PC-9 (cell line): Measurements from ENCODE around the gene GATA1. TPM values are rescaled to one million over a fixed set of nuclear protein-coding genes. Genes with fewer than 3 reads are reported as not detected.

Experiments used
- BruUV-seq: library from RNA; stranded (reverse); fragments of 400-500 nt; replicated peaks from 2 replicates; lab custom pipeline; 2021; lab: Mats Ljungman, UMichigan
- CTCF ChIA-PET: fragments of 300-600 bp; sonication (Branson Sonifier 250); formaldehyde crosslinking; loops from one replicate; lab custom pipeline; 2022; ENCODE audit warnings: antibody characterized with exemption; lab: Charles Lee
- POLR2A ChIA-PET: fragments of 300-600 bp; sonication (Branson Sonifier 250); formaldehyde crosslinking; loops from one replicate; lab custom pipeline; 2022; ENCODE audit warnings: antibody characterized with exemption; ENCODE audit not compliant: unreplicated experiment; lab: Charles Lee
- DNase-seq, 2 experiments: peaks; one replicate each; pipeline versions ENCODE4 v3.0.0 to v3.0.0-alpha.2; 2015 to 2022; ENCODE audit warnings: mixed read lengths in 1 of 2
- H2AFZ ChIP-seq: fragments of 200-600 bp; sonication (generic); 2 replicates; pipeline ENCODE4 v1.8.1; 2017; ENCODE audit warnings: antibody characterized with exemption
- H3F3A ChIP-seq: fragments of 200-600 bp; sonication (generic); 2 replicates; pipeline ENCODE4 v1.8.1; 2017; ENCODE audit warnings: antibody characterized with exemption, mild to moderate bottlenecking, low read depth; ENCODE audit not compliant: insufficient read depth
- H3K27ac ChIP-seq: fragments of 200-600 bp; sonication (generic); 2 replicates; pipeline ENCODE4 v1.6.1; 2016; ENCODE audit warnings: mixed run types
- H3K27me3 ChIP-seq: fragments of 200-600 bp; sonication (generic); 2 replicates; pipeline ENCODE4 v1.6.1; 2016; ENCODE audit warnings: low read depth, mixed run types; ENCODE audit not compliant: insufficient read depth
- H3K36me3 ChIP-seq: fragments of 200-600 bp; sonication (generic); 2 replicates; pipeline ENCODE4 v1.6.1; 2016; ENCODE audit warnings: low read depth, mixed run types
- H3K4me1 ChIP-seq: fragments of 200-600 bp; sonication (generic); replicated peaks from 2 replicates; pipeline ENCODE4 v1.6.1; 2016; ENCODE audit warnings: mixed run types; ENCODE audit not compliant: insufficient read depth
- H3K4me2 ChIP-seq: fragments of 200-600 bp; sonication (generic); 2 replicates; pipeline ENCODE4 v1.6.1; 2017; ENCODE audit warnings: mixed run types
- H3K4me3 ChIP-seq: fragments of 200-600 bp; sonication (generic); 2 replicates; pipeline ENCODE4 v1.6.1; 2016; ENCODE audit warnings: mixed run types
- H3K79me2 ChIP-seq: fragments of 200-600 bp; sonication (generic); 2 replicates; pipeline ENCODE4 v1.6.1; 2017; ENCODE audit warnings: low read depth, mixed run types
- H3K9me2 ChIP-seq: fragments of 200-600 bp; sonication (generic); 2 replicates; pipeline ENCODE4 v1.8.1; 2017; ENCODE audit warnings: mild to moderate bottlenecking; ENCODE audit not compliant: insufficient read depth
- H3K9me3 ChIP-seq: fragments of 200-600 bp; sonication (generic); 2 replicates; pipeline ENCODE4 v1.8.1; 2016; ENCODE audit warnings: low read depth; ENCODE audit not compliant: insufficient read depth
- H4K20me1 ChIP-seq: fragments of 200-600 bp; sonication (generic); 2 replicates; pipeline ENCODE4 v1.8.1; 2017; ENCODE audit not compliant: insufficient read depth
- EZH2 ChIP-seq: fragments of 200-600 bp; sonication (generic); IDR thresholded peaks from 2 replicates; pipeline ENCODE4 v1.8.0; 2017; ENCODE audit warnings: antibody characterized with exemption, low read depth
- intact Hi-C: fragments of 100-400 bp; cut with micrococcal nuclease; formaldehyde crosslinking; loops from one replicate; pipeline ENCODE4 v1.10.0; 2022; ENCODE audit not compliant: unreplicated experiment
- total RNA-seq: library from RNA; stranded (reverse); gene quantifications from 2 replicates; pipeline ENCODE4 v1.2.3, GENCODE V29; 2021
- TF ChIP-seq, protein P1 (sequence below): fragments of 200-600 bp; sonication (generic); conservative IDR thresholded peaks from 2 replicates; pipeline ENCODE4 v1.6.1; 2017; ENCODE audit warnings: mixed run types, antibody characterized with exemption, mild to moderate bottlenecking, moderate library complexity

GATA1 gene
- total RNA-seq, 1 experiment from 2014 or later: not detected

DNA sequence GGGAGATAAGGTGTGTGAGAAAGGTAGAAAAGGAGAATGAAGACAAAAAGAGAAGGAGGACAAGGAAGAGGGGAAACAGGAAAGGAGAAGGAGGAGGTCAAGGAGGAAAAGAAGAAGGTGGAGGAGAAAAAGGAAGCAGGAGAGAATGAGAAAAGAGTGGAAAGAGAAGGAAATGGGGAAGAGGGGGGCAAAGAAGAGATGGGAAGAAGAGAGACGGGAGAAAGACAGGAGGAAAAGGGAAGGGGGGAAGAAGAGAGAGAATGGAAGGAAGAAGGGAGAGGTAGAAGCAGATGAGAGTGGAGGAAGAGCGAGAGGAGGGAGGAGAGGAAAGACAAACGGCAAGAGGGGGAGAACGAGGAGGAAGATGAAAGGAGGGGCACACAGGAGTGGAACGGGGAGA, 4.1 kb downstream of the GATA1 start:
- H3K9me2 ChIP-seq: no peaks in the 10 kb centered on the region
- no peak overlapping the region for H3K4me3 ChIP-seq
- TF ChIP-seq EZH2: no peak
- TF ChIP-seq, protein P1, sequence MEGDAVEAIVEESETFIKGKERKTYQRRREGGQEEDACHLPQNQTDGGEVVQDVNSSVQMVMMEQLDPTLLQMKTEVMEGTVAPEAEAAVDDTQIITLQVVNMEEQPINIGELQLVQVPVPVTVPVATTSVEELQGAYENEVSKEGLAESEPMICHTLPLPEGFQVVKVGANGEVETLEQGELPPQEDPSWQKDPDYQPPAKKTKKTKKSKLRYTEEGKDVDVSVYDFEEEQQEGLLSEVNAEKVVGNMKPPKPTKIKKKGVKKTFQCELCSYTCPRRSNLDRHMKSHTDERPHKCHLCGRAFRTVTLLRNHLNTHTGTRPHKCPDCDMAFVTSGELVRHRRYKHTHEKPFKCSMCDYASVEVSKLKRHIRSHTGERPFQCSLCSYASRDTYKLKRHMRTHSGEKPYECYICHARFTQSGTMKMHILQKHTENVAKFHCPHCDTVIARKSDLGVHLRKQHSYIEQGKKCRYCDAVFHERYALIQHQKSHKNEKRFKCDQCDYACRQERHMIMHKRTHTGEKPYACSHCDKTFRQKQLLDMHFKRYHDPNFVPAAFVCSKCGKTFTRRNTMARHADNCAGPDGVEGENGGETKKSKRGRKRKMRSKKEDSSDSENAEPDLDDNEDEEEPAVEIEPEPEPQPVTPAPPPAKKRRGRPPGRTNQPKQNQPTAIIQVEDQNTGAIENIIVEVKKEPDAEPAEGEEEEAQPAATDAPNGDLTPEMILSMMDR: no peak
- ChIA-PET POLR2A (no interaction called here), CTCF (no interaction called here)
- no peaks in the 10 kb centered on the region for H3F3A ChIP-seq
- intact Hi-C loops: no loop called here
- H2AFZ ChIP-seq: no peak overlapping the region
- no TSS peak for BruUV-seq
- H3K27me3 ChIP-seq: no peaks in the 10 kb centered on the region
- no peak overlapping the region for H3K27ac ChIP-seq
- no peaks in the 10 kb centered on the region for H3K9me3 ChIP-seq
- H3K79me2 ChIP-seq: no peaks in the 10 kb centered on the region
- DNase-seq: no peak
- no peaks in the 10 kb centered on the region for H3K36me3 ChIP-seq
- no peaks in the 10 kb centered on the region for H4K20me1 ChIP-seq
- no peak overlapping the region for H3K4me2 ChIP-seq
- H3K4me1 ChIP-seq: peaks cover 7% of the 10 kb centered on the region

DNA sequence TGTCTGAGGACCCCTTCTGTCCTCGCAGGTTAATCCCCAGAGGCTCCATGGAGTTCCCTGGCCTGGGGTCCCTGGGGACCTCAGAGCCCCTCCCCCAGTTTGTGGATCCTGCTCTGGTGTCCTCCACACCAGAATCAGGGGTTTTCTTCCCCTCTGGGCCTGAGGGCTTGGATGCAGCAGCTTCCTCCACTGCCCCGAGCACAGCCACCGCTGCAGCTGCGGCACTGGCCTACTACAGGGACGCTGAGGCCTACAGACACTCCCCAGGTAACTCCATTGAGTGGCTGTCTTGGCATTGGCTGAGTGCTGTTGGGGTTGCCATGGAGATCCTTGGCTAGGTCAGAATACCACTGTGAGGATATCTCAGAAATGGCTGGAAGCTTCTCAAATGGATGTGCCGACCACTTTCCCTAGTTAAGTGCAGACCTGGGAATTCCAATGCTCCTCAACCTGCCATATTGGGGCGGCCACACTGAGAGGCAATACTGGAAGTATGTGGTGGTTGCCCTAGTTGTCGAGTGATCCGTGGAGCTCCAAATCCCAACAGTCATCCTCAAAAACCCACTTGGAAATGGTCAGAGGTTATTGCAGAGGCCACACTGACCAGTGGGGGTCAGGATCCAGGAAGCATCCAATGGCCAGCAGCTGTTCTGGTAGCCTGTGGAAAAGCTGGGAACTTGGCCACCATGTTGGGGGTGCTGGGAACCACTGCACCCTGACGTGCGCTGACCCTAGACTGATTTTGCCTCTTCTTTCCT, 4.9 kb downstream of the GATA1 start:
- H3K4me2 ChIP-seq: no peak overlapping the region
- H3F3A ChIP-seq: no peaks in the 10 kb centered on the region
- no peaks in the 10 kb centered on the region for H3K79me2 ChIP-seq
- no peak for DNase-seq
- H3K9me2 ChIP-seq: no peaks in the 10 kb centered on the region
- H3K9me3 ChIP-seq: no peaks in the 10 kb centered on the region
- H3K36me3 ChIP-seq: no peaks in the 10 kb centered on the region
- no peaks in the 10 kb centered on the region for H3K27me3 ChIP-seq
- TF ChIP-seq, protein P1: no peak
- TF ChIP-seq EZH2: no peak
- ChIA-PET POLR2A (interaction anchor here (0.6 kb wide), 1 partner anchor 240 kb away, joined by 3 read pairs; no protein-coding TSS in a partner anchor), CTCF (no interaction called here)
- intact Hi-C loops: no loop called here
- no peak overlapping the region for H3K4me3 ChIP-seq
- H3K27ac ChIP-seq: no peak overlapping the region
- H3K4me1 ChIP-seq: peaks cover 12% of the 10 kb centered on the region
- no TSS peak for BruUV-seq
- H4K20me1 ChIP-seq: no peaks in the 10 kb centered on the region
- no peak overlapping the region for H2AFZ ChIP-seq

DNA sequence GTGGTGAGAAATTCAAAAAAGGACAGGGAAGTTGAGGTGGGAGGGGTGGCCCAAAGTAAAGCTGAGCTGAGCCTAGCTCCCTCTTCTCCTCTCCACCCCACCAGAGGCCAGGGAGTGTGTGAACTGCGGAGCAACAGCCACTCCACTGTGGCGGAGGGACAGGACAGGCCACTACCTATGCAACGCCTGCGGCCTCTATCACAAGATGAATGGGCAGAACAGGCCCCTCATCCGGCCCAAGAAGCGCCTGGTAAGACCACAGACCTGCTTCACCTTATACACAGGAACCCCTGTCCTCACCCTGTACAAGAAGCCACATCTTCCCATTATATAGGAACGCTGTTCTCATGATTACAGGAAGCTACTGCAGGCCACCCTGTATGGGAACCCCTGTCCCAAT, 5.8 kb downstream of the GATA1 start:
- CTCF ChIA-PET: interaction anchor here (0.5 kb wide), 1 partner anchor 73 kb away, joined by 4 read pairs; no protein-coding TSS in a partner anchor
- intact Hi-C loops: no loop called here

More for the DNA sequence above, 5.8 kb downstream of the GATA1 start:
- H2AFZ ChIP-seq: no peak overlapping the region
- no TSS peak for BruUV-seq
- H3K9me3 ChIP-seq: no peaks in the 10 kb centered on the region
- H3K27me3 ChIP-seq: no peaks in the 10 kb centered on the region
- no peak overlapping the region for H3K4me2 ChIP-seq
- no peak for TF ChIP-seq EZH2
- TF ChIP-seq, protein P1: no peak
- no peaks in the 10 kb centered on the region for H3K36me3 ChIP-seq
- no peaks in the 10 kb centered on the region for H3F3A ChIP-seq
- H4K20me1 ChIP-seq: no peaks in the 10 kb centered on the region
- POLR2A ChIA-PET: no interaction called here
- H3K79me2 ChIP-seq: no peaks in the 10 kb centered on the region
- H3K4me1 ChIP-seq: peaks cover 12% of the 10 kb centered on the region
- no peak for DNase-seq
- H3K27ac ChIP-seq: no peak overlapping the region
- H3K9me2 ChIP-seq: no peaks in the 10 kb centered on the region
- H3K4me3 ChIP-seq: no peak overlapping the region
